Measurements from ENCODE around the gene CEP63.

CEP63 gene

GRCh38 chr3:134468519-134468918 is 17.3 kb upstream of the CEP63 start:
- no peak for DNase-seq (ENCODE audit: low read depth in 2 of 2)

GRCh38 chr3:134471521-134472193 is 14.2 kb upstream of the CEP63 start:
- DNase-seq (ENCODE audit: low read depth in 2 of 2): no peak

- no peak for DNase-seq (ENCODE audit: low read depth in 2 of 2)
These were observed 13.0 kb upstream of the CEP63 start for GRCh38 chr3:134472831-134473230.

GRCh38 chr3:134473868-134474546 is 11.8 kb upstream of the CEP63 start:
- DNase-seq (ENCODE audit: low read depth in 2 of 2): peak; percentile 15 to 57

- no peak for DNase-seq (ENCODE audit: low read depth in 2 of 2)
These were observed 10.9 kb upstream of the CEP63 start for GRCh38 chr3:134474956-134475355.

GRCh38 chr3:134476306-134476705 is 9.6 kb upstream of the CEP63 start:
- no peak for DNase-seq (ENCODE audit: low read depth in 2 of 2)

- DNase-seq (ENCODE audit: low read depth in 2 of 2): no peak
These were observed 8.9 kb upstream of the CEP63 start for GRCh38 chr3:134477002-134477401.

- DNase-seq (ENCODE audit: low read depth in 2 of 2): no peak
These were observed 7.9 kb upstream of the CEP63 start for GRCh38 chr3:134477938-134478337.

- DNase-seq (ENCODE audit: low read depth in 2 of 2): no peak
These were observed 5.3 kb upstream of the CEP63 start for GRCh38 chr3:134480546-134480945.

GRCh38 chr3:134481166-134481565 is 4.7 kb upstream of the CEP63 start:
- no peak for DNase-seq (ENCODE audit: low read depth in 2 of 2)

GRCh38 chr3:134482622-134483021 is 3.2 kb upstream of the CEP63 start:
- DNase-seq (ENCODE audit: low read depth in 2 of 2): no peak

GRCh38 chr3:134483195-134483900 is 2.5 kb upstream of the CEP63 start:
- DNase-seq (ENCODE audit: low read depth in 2 of 2): no peak

GRCh38 chr3:134485075-134485717 is 661 bp upstream of the CEP63 start:
- DNase-seq (ENCODE audit: low read depth in 2 of 2): no peak

GRCh38 chr3:134486577-134487041 is 752 bp downstream of the CEP63 start:
- DNase-seq (ENCODE audit: low read depth in 2 of 2): no peak

GRCh38 chr3:134487406-134487805 is 1.5 kb downstream of the CEP63 start:
- DNase-seq (ENCODE audit: low read depth in 2 of 2): no peak

- DNase-seq (ENCODE audit: low read depth in 2 of 2): no peak
These were observed 8.6 kb downstream of the CEP63 start for GRCh38 chr3:134494495-134494894.

GRCh38 chr3:134495980-134496379 is 10.1 kb downstream of the CEP63 start:
- DNase-seq (ENCODE audit: low read depth in 2 of 2): no peak

GRCh38 chr3:134496471-134497071 is 10.7 kb downstream of the CEP63 start:
- DNase-seq (ENCODE audit: low read depth in 2 of 2): no peak

GRCh38 chr3:134503266-134503665 is 17.4 kb downstream of the CEP63 start:
- no peak for DNase-seq (ENCODE audit: low read depth in 2 of 2)

GRCh38 chr3:134504132-134504531 is 18.3 kb downstream of the CEP63 start:
- no peak for DNase-seq (ENCODE audit: low read depth in 2 of 2)

- no peak for DNase-seq (ENCODE audit: low read depth in 2 of 2)
These were observed 19.6 kb downstream of the CEP63 start for GRCh38 chr3:134505485-134505884.

GRCh38 chr3:134511500-134511899 is 25.6 kb downstream of the CEP63 start:
- DNase-seq (ENCODE audit: low read depth in 2 of 2): no peak
